Measurements from ENCODE around the gene PCDHGA1.

The PCDHGA1 gene

GRCh38 chr5:141351591-141351990, 21.3 kb downstream of the PCDHGA1 start:
- H3F3A ChIP-seq (ENCODE audit: insufficient read depth) = 0 out of 2 replicates have a peak, but pooled peaks cover 5% of the 10 kb centered on the region
- TF ChIP-seq EZH2phosphoT487 (conservative IDR thresholded peaks at IDR 0.05; ENCODE audit: low read length) = no peak
- no peak for TF ChIP-seq CTCF (IDR thresholded peaks at IDR 0.05; ENCODE audit: insufficient read depth, low read length, poor library complexity, severe bottlenecking)
- H3K4me3 ChIP-seq (ENCODE audit: insufficient read depth, low read length, poor library complexity, severe bottlenecking) = no peak overlapping the region
- no peaks in the 10 kb centered on the region for H3K9me2 ChIP-seq (replicated peaks; ENCODE audit: insufficient read depth, low read length)
- H4K20me1 ChIP-seq (ENCODE audit: low read depth, low read length) = no peaks in the 10 kb centered on the region
- no peak overlapping the region for H2AFZ ChIP-seq (ENCODE audit: low read depth, low read length, severe bottlenecking)
- no peaks in the 10 kb centered on the region for H3K79me2 ChIP-seq (ENCODE audit: insufficient read depth, low read length)
- no peaks in the 10 kb centered on the region for H3K27me3 ChIP-seq (ENCODE audit: low read length)
- H3K9ac ChIP-seq (ENCODE audit: low read length) = no peak overlapping the region
- H3K9me3 ChIP-seq (ENCODE audit: insufficient read depth, low read length) = no peaks in the 10 kb centered on the region
- no peak overlapping the region for H3K27ac ChIP-seq (ENCODE audit: low read depth, low read length)
- H3K36me3 ChIP-seq (ENCODE audit: low read length) = no peaks in the 10 kb centered on the region
- H3K4me2 ChIP-seq (ENCODE audit: low read depth, low read length, poor library complexity, severe bottlenecking) = no peak overlapping the region

GRCh38 chr5:141354900-141355469, 24.7 kb downstream of the PCDHGA1 start, which contains the start of gene PCDHGA4:
Gene PCDHGA4, plus strand, starts transcription at chr5:141355021. Its CDS starts 87 bp downstream, at chr5:141355108.
- H3F3A ChIP-seq (ENCODE audit: insufficient read depth) = 0 out of 2 replicates have a peak, but pooled peaks cover 5% of the 10 kb centered on the region
- no peak within 1 kb of the TSS for H3K4me3 ChIP-seq (ENCODE audit: insufficient read depth, low read length, poor library complexity, severe bottlenecking)
- no peak within 1 kb of the TSS for H3K27ac ChIP-seq (ENCODE audit: low read depth, low read length)
- peak within 1 kb of the TSS; percentile 32 for H3K4me2 ChIP-seq (ENCODE audit: low read depth, low read length, poor library complexity, severe bottlenecking)
- no peaks in the 10 kb centered on the region for H3K79me2 ChIP-seq (ENCODE audit: insufficient read depth, low read length)
- H3K36me3 ChIP-seq (ENCODE audit: low read length) = no peaks in the 10 kb centered on the region
- H2AFZ ChIP-seq (ENCODE audit: low read depth, low read length, severe bottlenecking) = no peak within 1 kb of the TSS
- H4K20me1 ChIP-seq (ENCODE audit: low read depth, low read length) = no peaks in the 10 kb centered on the region
- peak within 1 kb of the TSS; percentile 11; the same call in 1 of the 2 replicates for H3K9ac ChIP-seq (ENCODE audit: low read length)
- no peaks in the 10 kb centered on the region for H3K9me3 ChIP-seq (ENCODE audit: insufficient read depth, low read length)
- no peak for TF ChIP-seq EZH2phosphoT487 (conservative IDR thresholded peaks at IDR 0.05; ENCODE audit: low read length)
- TF ChIP-seq CTCF (IDR thresholded peaks at IDR 0.05; ENCODE audit: insufficient read depth, low read length, poor library complexity, severe bottlenecking) = peak; percentile 56
- H3K27me3 ChIP-seq (ENCODE audit: low read length) = no peaks in the 10 kb centered on the region
- no peaks in the 10 kb centered on the region for H3K9me2 ChIP-seq (replicated peaks; ENCODE audit: insufficient read depth, low read length)

GRCh38 chr5:141355641-141356040, 25.3 kb downstream of the PCDHGA1 start:
- no peak overlapping the region for H2AFZ ChIP-seq (ENCODE audit: low read depth, low read length, severe bottlenecking)
- H3K9me3 ChIP-seq (ENCODE audit: insufficient read depth, low read length) = peaks cover 2% of the 10 kb centered on the region; the same call in 1 of the 2 replicates
- H3K36me3 ChIP-seq (ENCODE audit: low read length) = no peaks in the 10 kb centered on the region; the same call in 1 of the 2 replicates
- TF ChIP-seq CTCF (IDR thresholded peaks at IDR 0.05; ENCODE audit: insufficient read depth, low read length, poor library complexity, severe bottlenecking) = no peak
- 0 out of 2 replicates have a peak, but pooled peaks cover 5% of the 10 kb centered on the region for H3F3A ChIP-seq (ENCODE audit: insufficient read depth)
- no peaks in the 10 kb centered on the region for H3K79me2 ChIP-seq (ENCODE audit: insufficient read depth, low read length)
- H3K4me3 ChIP-seq (ENCODE audit: insufficient read depth, low read length, poor library complexity, severe bottlenecking) = no peak overlapping the region
- no peaks in the 10 kb centered on the region for H3K9me2 ChIP-seq (replicated peaks; ENCODE audit: insufficient read depth, low read length)
- no peak overlapping the region for H3K4me2 ChIP-seq (ENCODE audit: low read depth, low read length, poor library complexity, severe bottlenecking)
- no peak overlapping the region for H3K9ac ChIP-seq (ENCODE audit: low read length)
- no peaks in the 10 kb centered on the region for H4K20me1 ChIP-seq (ENCODE audit: low read depth, low read length)
- H3K27ac ChIP-seq (ENCODE audit: low read depth, low read length) = no peak overlapping the region
- no peaks in the 10 kb centered on the region for H3K27me3 ChIP-seq (ENCODE audit: low read length)

Data from SU-DHL-6 (cell line).